NOMO-1 treated with DMSO at 0.1 percent for 48 hours (cell line): Measurements from ENCODE around the gene GPC6.
A peak's percentile ranks its signal among the peaks of the same experiment; 100 is the strongest.

Source experiments
- DNase-seq: peaks from one replicate; lab custom pipeline; 2025; ENCODE audit not compliant: unreplicated experiment; lab: John Stamatoyannopoulos, UW

GPC6 gene

GRCh38 chr13:94140511-94140910 lies 913.9 kb downstream of the GPC6 start:
- DNase-seq, result no peak

- DNase-seq, result no peak
Measured at GRCh38 chr13:94143624-94144350, 917.2 kb downstream of the GPC6 start.

- DNase-seq, result no peak
Measured at GRCh38 chr13:94145966-94146365, 919.4 kb downstream of the GPC6 start.

GRCh38 chr13:94153586-94153985 lies 927.0 kb downstream of the GPC6 start:
- no peak for DNase-seq

GRCh38 chr13:94154367-94154766 lies 927.8 kb downstream of the GPC6 start:
- no peak for DNase-seq

GRCh38 chr13:94157705-94158218 lies 931.2 kb downstream of the GPC6 start:
- DNase-seq, result no peak

GRCh38 chr13:94160875-94161274 lies 934.3 kb downstream of the GPC6 start:
- no peak for DNase-seq

- no peak for DNase-seq
Measured at GRCh38 chr13:94162289-94162688, 935.7 kb downstream of the GPC6 start.

- no peak for DNase-seq
Measured at GRCh38 chr13:94163535-94163934, 936.9 kb downstream of the GPC6 start.

- DNase-seq, result peak; percentile 72
Measured at GRCh38 chr13:94168783-94169453, 942.3 kb downstream of the GPC6 start.

- no peak for DNase-seq
Measured at GRCh38 chr13:94169454-94170144, 943.0 kb downstream of the GPC6 start.

- no peak for DNase-seq
Measured at GRCh38 chr13:94170145-94170571, 943.6 kb downstream of the GPC6 start.

GRCh38 chr13:94172416-94172815 lies 945.8 kb downstream of the GPC6 start:
- DNase-seq, result no peak

- no peak for DNase-seq
Measured at GRCh38 chr13:94173312-94173854, 946.8 kb downstream of the GPC6 start.

- DNase-seq, result no peak
Measured at GRCh38 chr13:94174009-94174408, 947.4 kb downstream of the GPC6 start.

- DNase-seq, result no peak
Measured at GRCh38 chr13:94175076-94175475, 948.5 kb downstream of the GPC6 start.

- DNase-seq, result peak; percentile 96
Measured at GRCh38 chr13:94176561-94176960, 950.0 kb downstream of the GPC6 start.

GRCh38 chr13:94177041-94177440 lies 950.4 kb downstream of the GPC6 start:
- no peak for DNase-seq

GRCh38 chr13:94178625-94179244 lies 952.1 kb downstream of the GPC6 start:
- DNase-seq, result peak; percentile 31

GRCh38 chr13:94181461-94182107 lies 955.0 kb downstream of the GPC6 start:
- no peak for DNase-seq
